HS-5 (cell line): ENCODE measurements around the gene BCAR1.
"Not testable (repeated sequence)": the region's sequence is repeated elsewhere in the genome, so short reads cannot be mapped to it uniquely, and the experiment has no call there.

Experiments used
- DNase-seq: peaks from one replicate; pipeline ENCODE4 v3.0.0-alpha.2; 2012; ENCODE audit warnings: low read depth

Gene BCAR1

GRCh38 chr16:75269358-75269757 lies 17.9 kb upstream of the BCAR1 start:
- DNase-seq = not testable (repeated sequence)

- peak; percentile 67 for DNase-seq
Observed at GRCh38 chr16:75267631-75268264, 16.3 kb upstream of the BCAR1 start.

- no peak for DNase-seq
Observed at GRCh38 chr16:75266738-75267630, 15.6 kb upstream of the BCAR1 start.

- DNase-seq = no peak
Observed at GRCh38 chr16:75265911-75266701, 14.7 kb upstream of the BCAR1 start.

GRCh38 chr16:75264999-75265910 lies 13.8 kb upstream of the BCAR1 start:
- DNase-seq = no peak

- no peak for DNase-seq
Observed at GRCh38 chr16:75264457-75264998, 13.1 kb upstream of the BCAR1 start.

GRCh38 chr16:75263963-75264445 lies 12.6 kb upstream of the BCAR1 start:
- no peak for DNase-seq

- DNase-seq = no peak
Observed at GRCh38 chr16:75263291-75263962, 12.0 kb upstream of the BCAR1 start.

- DNase-seq = no peak
Observed at GRCh38 chr16:75262800-75263127, 11.3 kb upstream of the BCAR1 start.

- no peak for DNase-seq
Observed at GRCh38 chr16:75262104-75262799, 10.8 kb upstream of the BCAR1 start.

- no peak for DNase-seq
Observed at GRCh38 chr16:75261590-75262078, 10.2 kb upstream of the BCAR1 start.

- DNase-seq = no peak
Observed at GRCh38 chr16:75260851-75261589, 9.6 kb upstream of the BCAR1 start.

- DNase-seq = no peak
Observed at GRCh38 chr16:75258807-75259141, 7.3 kb upstream of the BCAR1 start.

- DNase-seq = no peak
Observed at GRCh38 chr16:75257886-75258806, 6.7 kb upstream of the BCAR1 start.

GRCh38 chr16:75256696-75257343 lies 5.4 kb upstream of the BCAR1 start:
- no peak for DNase-seq

- no peak for DNase-seq
Observed at GRCh38 chr16:75256059-75256571, 4.7 kb upstream of the BCAR1 start.

GRCh38 chr16:75254359-75254837 lies 3.0 kb upstream of the BCAR1 start:
- DNase-seq = no peak
